OCI-LY3 (cell line): ENCODE measurements around the gene COMMD4.
"Not testable (repeated sequence)": the region's sequence is repeated elsewhere in the genome, so short reads cannot be mapped to it uniquely, and the experiment has no call there.

Experiments
- EZH2phosphoT487 ChIP-seq: fragments of 200-600 bp; shearing (Covaris generic); IDR thresholded peaks from 2 replicates; pipeline ENCODE4 v1.6.1; 2018; ENCODE audit warnings: antibody characterized with exemption, mixed run types, low read depth
- TF ChIP-seq, protein P1 (sequence below): fragments of 200-600, 300-600 bp; sonication (generic); IDR thresholded peaks from 2 replicates; pipeline ENCODE4 v1.5.1; 2014; ENCODE audit warnings: antibody characterized with exemption, low read length, low read depth

DNA sequence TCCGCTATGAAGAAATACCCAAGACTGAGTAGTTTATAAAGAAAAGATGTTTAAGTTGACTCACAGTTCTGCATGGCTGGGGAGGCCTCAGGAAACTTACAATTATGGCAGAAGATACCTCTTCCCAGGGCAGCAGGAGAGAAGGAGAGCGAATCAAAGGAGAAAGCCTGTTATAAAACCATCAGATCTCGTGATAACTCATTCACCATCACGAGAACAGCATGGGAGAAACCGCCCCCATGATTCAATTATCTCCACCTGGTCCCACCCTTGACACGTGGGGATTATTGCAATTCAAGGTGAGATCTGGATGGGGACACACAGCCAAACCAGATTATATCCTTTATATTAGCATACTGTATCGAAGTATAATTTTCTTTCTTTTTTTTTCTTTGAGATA is 3.8 kb upstream of the COMMD4 start:
- TF ChIP-seq, protein P1, sequence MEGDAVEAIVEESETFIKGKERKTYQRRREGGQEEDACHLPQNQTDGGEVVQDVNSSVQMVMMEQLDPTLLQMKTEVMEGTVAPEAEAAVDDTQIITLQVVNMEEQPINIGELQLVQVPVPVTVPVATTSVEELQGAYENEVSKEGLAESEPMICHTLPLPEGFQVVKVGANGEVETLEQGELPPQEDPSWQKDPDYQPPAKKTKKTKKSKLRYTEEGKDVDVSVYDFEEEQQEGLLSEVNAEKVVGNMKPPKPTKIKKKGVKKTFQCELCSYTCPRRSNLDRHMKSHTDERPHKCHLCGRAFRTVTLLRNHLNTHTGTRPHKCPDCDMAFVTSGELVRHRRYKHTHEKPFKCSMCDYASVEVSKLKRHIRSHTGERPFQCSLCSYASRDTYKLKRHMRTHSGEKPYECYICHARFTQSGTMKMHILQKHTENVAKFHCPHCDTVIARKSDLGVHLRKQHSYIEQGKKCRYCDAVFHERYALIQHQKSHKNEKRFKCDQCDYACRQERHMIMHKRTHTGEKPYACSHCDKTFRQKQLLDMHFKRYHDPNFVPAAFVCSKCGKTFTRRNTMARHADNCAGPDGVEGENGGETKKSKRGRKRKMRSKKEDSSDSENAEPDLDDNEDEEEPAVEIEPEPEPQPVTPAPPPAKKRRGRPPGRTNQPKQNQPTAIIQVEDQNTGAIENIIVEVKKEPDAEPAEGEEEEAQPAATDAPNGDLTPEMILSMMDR: not testable (repeated sequence)
- not testable (repeated sequence) for TF ChIP-seq EZH2phosphoT487
